A549 (cell line): ENCODE measurements around the gene DIS3L2. TPM values are rescaled to one million over a fixed set of nuclear protein-coding genes. Genes with fewer than 3 reads are reported as not detected.
A peak's percentile ranks its signal among the peaks of the same experiment; 100 is the strongest.

Experiments
- ATAC-seq, 2 experiments: fragments of 200-7000 bp in 1 of 2; fragments of >200 bp in 1 of 2; cut with Nextera tagmentation in 1 of 2; cut with Tn5 transposase in 1 of 2; 3 replicates each; pipeline versions ENCODE4 v1.8.0 to v1.9.1; 2018 to 2020; ENCODE audit warnings: mild to moderate bottlenecking in 1 of 2, moderate library complexity in 1 of 2
- CTCF ChIA-PET: fragments of 300-600 bp; sonication (Branson Sonifier 250); formaldehyde crosslinking; extraction: SDS; loops from one replicate; lab custom pipeline; 2021; ENCODE audit warnings: antibody characterized with exemption, inconsistent platforms; lab: Yijun Ruan, JAX
- POLR2A ChIA-PET: fragments of 350-600 bp; formaldehyde crosslinking; extraction: SDS; loops from one replicate; lab custom pipeline; 2021; ENCODE audit warnings: antibody characterized with exemption, inconsistent platforms; lab: Yijun Ruan, JAX
- DNase-seq, 2 experiments: peaks; one replicate each; pipeline versions ENCODE4 v3.0.0 to v3.0.0-alpha.2; 2011 to 2016; ENCODE audit warnings: low read depth in 1 of 2, low spot score in 1 of 2
- FAIRE-seq: peaks from 2 replicates; lab custom pipeline; 2011; peaks lifted over from hg19 to GRCh38; lab: Jason Lieb, UNC
- H3K27ac ChIP-seq, 2 experiments: fragments of >200 bp; sonication (Bioruptor Twin); formaldehyde crosslinking; 3 replicates each; pipeline ENCODE4 v1.5.1; 2016 to 2017
- H3K4me1 ChIP-seq: fragments of >200 bp; sonication (Bioruptor Twin); formaldehyde crosslinking; 3 replicates; pipeline ENCODE4 v1.6.1; 2016
- H3K4me2 ChIP-seq: fragments of >200 bp; sonication (Bioruptor Twin); formaldehyde crosslinking; 3 replicates; pipeline ENCODE4 v1.6.1; 2016
- H3K4me3 ChIP-seq: fragments of >200 bp; sonication (Bioruptor Twin); formaldehyde crosslinking; 3 replicates; pipeline ENCODE4 v1.5.1; 2016
- H3K9me3 ChIP-seq: fragments of >200 bp; sonication (Bioruptor Twin); formaldehyde crosslinking; 3 replicates; pipeline ENCODE4 v1.6.1; 2016
- CBX8 ChIP-seq: fragments of 200-600 bp; sonication (generic); IDR thresholded peaks from 2 replicates; pipeline ENCODE4 v1.6.1; 2016
- CHD4 ChIP-seq: fragments of 200-600 bp; sonication (generic); IDR thresholded peaks from 2 replicates; pipeline ENCODE4 v1.6.1; 2016; ENCODE audit warnings: antibody characterized with exemption, mild to moderate bottlenecking, borderline replicate concordance
- EHF ChIP-seq: fragments of 250-450 bp; sonication (Bioruptor Pico); IDR thresholded peaks from 2 replicates; pipeline ENCODE4 v1.5.0; 2020; ENCODE audit warnings: mild to moderate bottlenecking
- FOSB ChIP-seq: fragments of 250-450 bp; sonication (Bioruptor Pico); IDR thresholded peaks from 2 replicates; pipeline ENCODE4 v1.5.0; 2020; ENCODE audit warnings: mild to moderate bottlenecking, moderate library complexity
- FOXS1 ChIP-seq: fragments of 250-450 bp; sonication (Bioruptor Pico); IDR thresholded peaks from 2 replicates; pipeline ENCODE4 v1.5.0; 2020; ENCODE audit warnings: mild to moderate bottlenecking, moderate library complexity
- GATA3 ChIP-seq: IDR thresholded peaks from 2 replicates; pipeline ENCODE4 v1.6.1; 2012; ENCODE audit warnings: borderline replicate concordance
- HDAC2 ChIP-seq: fragments of 200-600 bp; sonication (generic); IDR thresholded peaks from 2 replicates; pipeline ENCODE4 v1.6.1; 2016
- HMGXB4 ChIP-seq: fragments of 250-450 bp; sonication (Bioruptor Pico); IDR thresholded peaks from 2 replicates; pipeline ENCODE4 v1.5.0; 2021; ENCODE audit warnings: mild to moderate bottlenecking, moderate library complexity, borderline replicate concordance
- HOXB13 ChIP-seq: fragments of 250-450 bp; sonication (Bioruptor Pico); IDR thresholded peaks from 2 replicates; pipeline ENCODE4 v1.5.0; 2020; ENCODE audit warnings: low read depth, mild to moderate bottlenecking, moderate library complexity
- HOXB5 ChIP-seq: fragments of 250-450 bp; sonication (Bioruptor Pico); IDR thresholded peaks from 2 replicates; pipeline ENCODE4 v1.5.0; 2020; ENCODE audit warnings: mild to moderate bottlenecking, moderate library complexity
- KDM1A ChIP-seq: fragments of 200-600 bp; sonication (generic); IDR thresholded peaks from 2 replicates; pipeline ENCODE4 v1.6.1; 2016; ENCODE audit warnings: low read depth, mild to moderate bottlenecking
- MAZ ChIP-seq: fragments of 150-350 bp; IDR thresholded peaks from 2 replicates; pipeline ENCODE4 v1.6.1; 2014; ENCODE audit warnings: antibody characterized with exemption, low read depth, low read length, borderline replicate concordance
- NR3C1 ChIP-seq: fragments of >200 bp; sonication (Bioruptor Twin); formaldehyde crosslinking; IDR thresholded peaks from 3 replicates; pipeline ENCODE4 v1.6.1; 2017
- PHF8 ChIP-seq: fragments of 200-600 bp; sonication (generic); IDR thresholded peaks from 2 replicates; pipeline ENCODE4 v1.6.1; 2016; ENCODE audit warnings: low read depth, mild to moderate bottlenecking, antibody characterized with exemption, moderate library complexity, borderline replicate concordance
- POLR2A ChIP-seq: IDR thresholded peaks from 2 replicates; pipeline ENCODE4 v1.6.1; 2012; ENCODE audit warnings: mild to moderate bottlenecking, low read length
- POLR2AphosphoS2 ChIP-seq: conservative IDR thresholded peaks from 2 replicates; pipeline ENCODE4 v1.6.1; 2012; ENCODE audit warnings: low read length, improper control_type of control experiment, inconsistent platforms
- RNF2 ChIP-seq: fragments of 200-600 bp; sonication (generic); IDR thresholded peaks from 2 replicates; pipeline ENCODE4 v1.6.1; 2016; ENCODE audit warnings: low read depth, mild to moderate bottlenecking, antibody characterized with exemption, moderate library complexity, borderline replicate concordance
- ZC3H11A ChIP-seq: fragments of 450-650 bp; IDR thresholded peaks from 2 replicates; pipeline ENCODE4 v1.6.1; 2014; ENCODE audit warnings: antibody characterized with exemption, mild to moderate bottlenecking
- ZNF302 ChIP-seq: fragments of 250-450 bp; sonication (Bioruptor Pico); IDR thresholded peaks from 2 replicates; pipeline ENCODE4 v1.9.0; 2021; ENCODE audit warnings: inconsistent platforms, mild to moderate bottlenecking, moderate library complexity
- WGBS: methylation state at CpG from one replicate; pipeline ENCODE4 v1.1.6; 2017; ENCODE audit errors: missing lambda C conversion rate; 5-methylcytosine and 5-hydroxymethylcytosine counted together
- polyA plus RNA-seq, 4 experiments: library from polyadenylated mRNA; depleted of rRNA in 3 of 4; stranded (reverse); fragments of >200 nt; fragmentation: RNase III in 1 of 4; extraction: RNeasy Plus Mini Kit Qiagen cat#74134 plus additional on column Dnase treatment in 1 of 4; gene quantifications; 2 replicates in 3 of 4; 3 replicates in 1 of 4; pipeline ENCODE4 v1.2.3, GENCODE V29; 2011 to 2017
- TF ChIP-seq, protein P1 (sequence below): fragments of >200 bp; sonication (Bioruptor Twin); formaldehyde crosslinking; IDR thresholded peaks from 3 replicates; pipeline ENCODE4 v1.6.1; 2016
- TF ChIP-seq, protein P2 (sequence below): fragments of 200-600 bp; sonication (generic); IDR thresholded peaks from 2 replicates; pipeline ENCODE4 v1.6.1; 2016; ENCODE audit warnings: antibody characterized with exemption, mild to moderate bottlenecking, moderate library complexity
- TF ChIP-seq, protein P3 (sequence below): fragments of 250-450 bp; sonication (Bioruptor Pico); IDR thresholded peaks from 2 replicates; pipeline ENCODE4 v1.5.0; 2020; ENCODE audit warnings: low read depth, mild to moderate bottlenecking, moderate library complexity
- TF ChIP-seq, protein P4 (sequence below): fragments of >200 bp; sonication (Bioruptor Twin); formaldehyde crosslinking; IDR thresholded peaks from 2 replicates; pipeline ENCODE4 v1.6.1; 2016
- TF ChIP-seq, protein P5 (sequence below): IDR thresholded peaks from 2 replicates; pipeline ENCODE4 v1.6.1; 2012; ENCODE audit warnings: low read depth, borderline replicate concordance

DIS3L2 gene
- polyA plus RNA-seq, 2 of the 4 experiments (the other 2 are of a cell fraction) = 14.9 to 15.4 TPM

DNA sequence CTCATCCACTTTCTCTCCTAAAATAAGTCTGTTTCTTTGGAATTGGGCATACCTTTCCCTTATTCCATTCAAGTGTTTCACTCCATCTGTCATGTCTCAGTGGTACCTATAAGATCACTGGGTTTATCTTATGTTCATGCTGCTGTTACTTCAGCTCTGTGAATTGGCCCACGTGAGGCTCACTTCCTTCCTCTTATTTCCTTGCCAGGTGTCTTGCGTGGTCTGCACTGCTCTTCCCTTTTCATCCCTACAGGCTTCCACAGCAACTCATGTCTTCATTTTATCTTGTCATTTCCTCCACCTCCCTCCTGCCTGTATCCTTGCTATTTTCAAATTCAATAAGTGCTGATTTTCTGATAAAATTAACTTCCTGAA, 258.0 kb downstream of the DIS3L2 start:
- DNase-seq (no peak), ATAC-seq (no peak), FAIRE-seq (no peak)
- Histone ChIP-seq H3K4me2 (no peak overlapping the region), H3K4me3 (no peak overlapping the region), H3K27ac (no peak overlapping the region), H3K4me1 (no peaks in the 10 kb centered on the region), H3K9me3 (no peaks in the 10 kb centered on the region)
- ChIA-PET POLR2A (no interaction called here), CTCF (no interaction called here)
- TF ChIP-seq, protein P1, sequence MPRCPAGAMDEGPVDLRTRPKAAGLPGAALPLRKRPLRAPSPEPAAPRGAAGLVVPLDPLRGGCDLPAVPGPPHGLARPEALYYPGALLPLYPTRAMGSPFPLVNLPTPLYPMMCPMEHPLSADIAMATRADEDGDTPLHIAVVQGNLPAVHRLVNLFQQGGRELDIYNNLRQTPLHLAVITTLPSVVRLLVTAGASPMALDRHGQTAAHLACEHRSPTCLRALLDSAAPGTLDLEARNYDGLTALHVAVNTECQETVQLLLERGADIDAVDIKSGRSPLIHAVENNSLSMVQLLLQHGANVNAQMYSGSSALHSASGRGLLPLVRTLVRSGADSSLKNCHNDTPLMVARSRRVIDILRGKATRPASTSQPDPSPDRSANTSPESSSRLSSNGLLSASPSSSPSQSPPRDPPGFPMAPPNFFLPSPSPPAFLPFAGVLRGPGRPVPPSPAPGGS = no peak
- TF ChIP-seq ZNF302 (CRISPR knock-in tag) (no peak), CBX8 (no peak), RNF2 (no peak), HDAC2 (no peak), POLR2AphosphoS2 (no peak)
- TF ChIP-seq, protein P2, sequence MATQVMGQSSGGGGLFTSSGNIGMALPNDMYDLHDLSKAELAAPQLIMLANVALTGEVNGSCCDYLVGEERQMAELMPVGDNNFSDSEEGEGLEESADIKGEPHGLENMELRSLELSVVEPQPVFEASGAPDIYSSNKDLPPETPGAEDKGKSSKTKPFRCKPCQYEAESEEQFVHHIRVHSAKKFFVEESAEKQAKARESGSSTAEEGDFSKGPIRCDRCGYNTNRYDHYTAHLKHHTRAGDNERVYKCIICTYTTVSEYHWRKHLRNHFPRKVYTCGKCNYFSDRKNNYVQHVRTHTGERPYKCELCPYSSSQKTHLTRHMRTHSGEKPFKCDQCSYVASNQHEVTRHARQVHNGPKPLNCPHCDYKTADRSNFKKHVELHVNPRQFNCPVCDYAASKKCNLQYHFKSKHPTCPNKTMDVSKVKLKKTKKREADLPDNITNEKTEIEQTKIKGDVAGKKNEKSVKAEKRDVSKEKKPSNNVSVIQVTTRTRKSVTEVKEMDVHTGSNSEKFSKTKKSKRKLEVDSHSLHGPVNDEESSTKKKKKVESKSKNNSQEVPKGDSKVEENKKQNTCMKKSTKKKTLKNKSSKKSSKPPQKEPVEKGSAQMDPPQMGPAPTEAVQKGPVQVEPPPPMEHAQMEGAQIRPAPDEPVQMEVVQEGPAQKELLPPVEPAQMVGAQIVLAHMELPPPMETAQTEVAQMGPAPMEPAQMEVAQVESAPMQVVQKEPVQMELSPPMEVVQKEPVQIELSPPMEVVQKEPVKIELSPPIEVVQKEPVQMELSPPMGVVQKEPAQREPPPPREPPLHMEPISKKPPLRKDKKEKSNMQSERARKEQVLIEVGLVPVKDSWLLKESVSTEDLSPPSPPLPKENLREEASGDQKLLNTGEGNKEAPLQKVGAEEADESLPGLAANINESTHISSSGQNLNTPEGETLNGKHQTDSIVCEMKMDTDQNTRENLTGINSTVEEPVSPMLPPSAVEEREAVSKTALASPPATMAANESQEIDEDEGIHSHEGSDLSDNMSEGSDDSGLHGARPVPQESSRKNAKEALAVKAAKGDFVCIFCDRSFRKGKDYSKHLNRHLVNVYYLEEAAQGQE = no peak
- 96% methylated on average over 2 of the region's 2 CpGs for WGBS

- ChIA-PET POLR2A (no interaction called here), CTCF (no interaction called here)
- ATAC-seq (no peak), DNase-seq (no peak), FAIRE-seq (no peak)
- no peak overlapping the region for H3K4me3 ChIP-seq
- H3K4me1 ChIP-seq = no peaks in the 10 kb centered on the region
- no peaks in the 10 kb centered on the region for H3K9me3 ChIP-seq
- no peak overlapping the region for H3K4me2 ChIP-seq
- no peak overlapping the region for H3K27ac ChIP-seq
- 93% methylated on average over 5 of the region's 5 CpGs for WGBS
- TF ChIP-seq ZC3H11A (peak; percentile 47), PHF8 (no peak)
These were observed 258.4 kb downstream of the DIS3L2 start for GRCh38 chr2:232219932-232220331.

GRCh38 chr2:232225429-232225828, 263.9 kb downstream of the DIS3L2 start:
- no peak for FAIRE-seq

GRCh38 chr2:232225895-232226294, 264.4 kb downstream of the DIS3L2 start:
- no peak for FAIRE-seq
- Histone ChIP-seq H3K9me3 (no peaks in the 10 kb centered on the region), H3K4me3 (no peak overlapping the region), H3K4me1 (no peaks in the 10 kb centered on the region), H3K27ac (no peak overlapping the region), H3K4me2 (no peak overlapping the region)
- no peak; a peak in 1 of 6 replicates for ATAC-seq
- ChIA-PET POLR2A (no interaction called here), CTCF (no interaction called here)
- DNase-seq = no peak
- WGBS = 77% methylated on average over 1 of the region's 1 CpG
- TF ChIP-seq FOXS1 (CRISPR knock-in tag) = no peak
- TF ChIP-seq FOSB = no peak
- no peak for TF ChIP-seq MAZ
- TF ChIP-seq HMGXB4 (CRISPR knock-in tag) = no peak
- TF ChIP-seq NR3C1 = no peak
- TF ChIP-seq HOXB13 (CRISPR knock-in tag) = no peak
- no peak for TF ChIP-seq HOXB5 (CRISPR knock-in tag)
- TF ChIP-seq, protein P3, sequence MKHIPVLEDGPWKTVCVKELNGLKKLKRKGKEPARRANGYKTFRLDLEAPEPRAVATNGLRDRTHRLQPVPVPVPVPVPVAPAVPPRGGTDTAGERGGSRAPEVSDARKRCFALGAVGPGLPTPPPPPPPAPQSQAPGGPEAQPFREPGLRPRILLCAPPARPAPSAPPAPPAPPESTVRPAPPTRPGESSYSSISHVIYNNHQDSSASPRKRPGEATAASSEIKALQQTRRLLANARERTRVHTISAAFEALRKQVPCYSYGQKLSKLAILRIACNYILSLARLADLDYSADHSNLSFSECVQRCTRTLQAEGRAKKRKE (CRISPR knock-in tag) = no peak
- no peak for TF ChIP-seq GATA3
- TF ChIP-seq EHF (CRISPR knock-in tag) = no peak
- no peak for TF ChIP-seq RNF2
- TF ChIP-seq KDM1A = no peak
- TF ChIP-seq, protein P4, sequence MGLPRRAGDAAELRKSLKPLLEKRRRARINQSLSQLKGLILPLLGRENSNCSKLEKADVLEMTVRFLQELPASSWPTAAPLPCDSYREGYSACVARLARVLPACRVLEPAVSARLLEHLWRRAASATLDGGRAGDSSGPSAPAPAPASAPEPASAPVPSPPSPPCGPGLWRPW = no peak

More at GRCh38 chr2:232225429-232225828, 263.9 kb downstream of the DIS3L2 start:
- no peak for ATAC-seq
- Histone ChIP-seq H3K27ac (no peak overlapping the region), H3K4me2 (no peak overlapping the region), H3K4me1 (no peaks in the 10 kb centered on the region), H3K4me3 (no peak overlapping the region), H3K9me3 (no peaks in the 10 kb centered on the region)
- ChIA-PET POLR2A (no interaction called here), CTCF (interaction anchor here (0.7 kb wide), 1 partner anchor 210 kb away, joined by 3 read pairs; no protein-coding TSS in a partner anchor)
- no peak for DNase-seq
- WGBS = 38% methylated on average over 2 of the region's 2 CpGs
- TF ChIP-seq CHD4 (no peak), POLR2A (no peak)
- TF ChIP-seq, protein P5, sequence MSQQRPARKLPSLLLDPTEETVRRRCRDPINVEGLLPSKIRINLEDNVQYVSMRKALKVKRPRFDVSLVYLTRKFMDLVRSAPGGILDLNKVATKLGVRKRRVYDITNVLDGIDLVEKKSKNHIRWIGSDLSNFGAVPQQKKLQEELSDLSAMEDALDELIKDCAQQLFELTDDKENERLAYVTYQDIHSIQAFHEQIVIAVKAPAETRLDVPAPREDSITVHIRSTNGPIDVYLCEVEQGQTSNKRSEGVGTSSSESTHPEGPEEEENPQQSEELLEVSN = no peak
